ENCODE results near the gene UVSSA.

Gene UVSSA

GRCh38 chr4:1398681-1399507 lies 51.9 kb downstream of the UVSSA start:
- DNase-seq = no peak

GRCh38 chr4:1399508-1400190 lies 52.6 kb downstream of the UVSSA start:
- no peak for DNase-seq

GRCh38 chr4:1400191-1400805 lies 53.3 kb downstream of the UVSSA start:
- DNase-seq = no peak

- no peak for DNase-seq
Observed at GRCh38 chr4:1400831-1401408, 53.9 kb downstream of the UVSSA start.

GRCh38 chr4:1401409-1402020 lies 54.5 kb downstream of the UVSSA start:
- DNase-seq = no peak

- no peak for DNase-seq
Observed at GRCh38 chr4:1402021-1402515, 55.1 kb downstream of the UVSSA start.

GRCh38 chr4:1402516-1403091 lies 55.6 kb downstream of the UVSSA start:
- DNase-seq = no peak

- DNase-seq = no peak
Observed at GRCh38 chr4:1403177-1403583, 56.2 kb downstream of the UVSSA start.

- DNase-seq = no peak
Observed at GRCh38 chr4:1403591-1404572, 56.9 kb downstream of the UVSSA start.

- no peak for DNase-seq
Observed at GRCh38 chr4:1404573-1405253, 57.7 kb downstream of the UVSSA start.

GRCh38 chr4:1405254-1405635 lies 58.2 kb downstream of the UVSSA start:
- DNase-seq = no peak

GRCh38 chr4:1405636-1406393 lies 58.8 kb downstream of the UVSSA start:
- no peak for DNase-seq

- no peak for DNase-seq
Observed at GRCh38 chr4:1406394-1406980, 59.5 kb downstream of the UVSSA start, which contains the start of gene NKX1-1. Gene NKX1-1 (minus strand): TSS chr4:1406442. CDS start chr4:1406442, 0 bp downstream.

- DNase-seq = no peak
Observed at GRCh38 chr4:1406981-1407656, 60.1 kb downstream of the UVSSA start.

GRCh38 chr4:1407657-1408333 lies 60.8 kb downstream of the UVSSA start:
- DNase-seq = no peak

GRCh38 chr4:1408418-1408817 lies 61.4 kb downstream of the UVSSA start:
- no peak for DNase-seq

- DNase-seq = no peak
Observed at GRCh38 chr4:1409079-1409478, 62.1 kb downstream of the UVSSA start.

Measured in hippocampal formation (tissue), 2 donors.